ENCODE measurements around the gene EMILIN1. TPM values are rescaled to one million over a fixed set of nuclear protein-coding genes. Genes with fewer than 3 reads are reported as not detected.

Gene EMILIN1
- total and polyA plus RNA-seq, 2 of the 8 experiments (the other 6 are each of a cell fraction or from before 2014, with no cell fraction given) = 1.9 to 3.0 TPM

- TF ChIP-seq YY1 (IDR thresholded peaks at IDR 0.05; ENCODE audit: low read depth, low read length) (no peak), GABPA (IDR thresholded peaks at IDR 0.05; ENCODE audit: borderline replicate concordance, insufficient read depth, low read length) (no peak), PHF8 (conservative IDR thresholded peaks at IDR 0.05; ENCODE audit: low read depth, low read length) (no peak), JUND (IDR thresholded peaks at IDR 0.05; ENCODE audit: low read length) (no peak), NANOG (IDR thresholded peaks at IDR 0.05; ENCODE audit: insufficient read depth, low read depth, low read length, poor library complexity, severe bottlenecking) (no peak)
Measured at GRCh38 chr2:27069961-27070618, 8.3 kb upstream of the EMILIN1 start (continued).

All from H1 (cell line).